Raji (cell line): ENCODE results near the gene TMX4.

ENCODE experiments used
- POLR2A ChIP-seq: IDR thresholded peaks from 2 replicates; pipeline ENCODE4 v1.6.1; 2011; ENCODE audit warnings: low read depth, low read length, control low read depth; ENCODE audit not compliant: insufficient read depth

TMX4 gene

GRCh38 chr20:7993238-7993637 lies 26.3 kb downstream of the TMX4 start:
- no peak for TF ChIP-seq POLR2A

- no peak for TF ChIP-seq POLR2A
Measured at GRCh38 chr20:7990385-7990784, 29.2 kb downstream of the TMX4 start.

GRCh38 chr20:7989379-7989778 lies 30.2 kb downstream of the TMX4 start:
- no peak for TF ChIP-seq POLR2A

- no peak for TF ChIP-seq POLR2A
Measured at GRCh38 chr20:7985916-7986315, 33.6 kb downstream of the TMX4 start.

- no peak for TF ChIP-seq POLR2A
Measured at GRCh38 chr20:7984192-7984591, 35.4 kb downstream of the TMX4 start.

- no peak for TF ChIP-seq POLR2A
Measured at GRCh38 chr20:7981374-7981773, 38.2 kb downstream of the TMX4 start.

- no peak for TF ChIP-seq POLR2A
Measured at GRCh38 chr20:7980332-7981046, 39.1 kb downstream of the TMX4 start.

- no peak for TF ChIP-seq POLR2A
Measured at GRCh38 chr20:7977709-7978108, 41.9 kb downstream of the TMX4 start.

- TF ChIP-seq POLR2A: no peak
Measured at GRCh38 chr20:7975851-7976414, 43.6 kb downstream of the TMX4 start.

- TF ChIP-seq POLR2A: no peak
Measured at GRCh38 chr20:7974785-7975435, 44.7 kb downstream of the TMX4 start.

GRCh38 chr20:7971536-7972280 lies 47.9 kb downstream of the TMX4 start:
- no peak for TF ChIP-seq POLR2A

- TF ChIP-seq POLR2A: no peak
Measured at GRCh38 chr20:7967199-7967844, 52.2 kb downstream of the TMX4 start.

GRCh38 chr20:7966176-7966575 lies 53.4 kb downstream of the TMX4 start:
- no peak for TF ChIP-seq POLR2A

- TF ChIP-seq POLR2A: no peak
Measured at GRCh38 chr20:7959484-7959883, 60.1 kb downstream of the TMX4 start.

GRCh38 chr20:7950387-7950786 lies 69.2 kb downstream of the TMX4 start:
- TF ChIP-seq POLR2A: no peak
